Activated CD8-positive, alpha-beta memory T cell treated with anti-CD3 and anti-CD28 coated beads for 48 hours (primary cell): ENCODE results near the gene EPC2.
A peak's percentile ranks its signal among the peaks of the same experiment; 100 is the strongest.
"Not testable (repeated sequence)": the region's sequence is repeated elsewhere in the genome, so short reads cannot be mapped to it uniquely, and the experiment has no call there.

Experiments used
- DNase-seq, 3 experiments: peaks; one replicate each; pipeline ENCODE4 v3.0.0-alpha.2; 2020; ENCODE audit warnings: low read depth in 2 of 3, low spot score in 2 of 3

EPC2 gene

GRCh38 chr2:148638543-148638942 is 6.0 kb upstream of the EPC2 start:
- DNase-seq, result no peak

GRCh38 chr2:148640767-148641166 is 3.8 kb upstream of the EPC2 start:
- no peak for DNase-seq

GRCh38 chr2:148642112-148642744 is 2.3 kb upstream of the EPC2 start:
- no peak for DNase-seq

- no peak for DNase-seq
Observed at GRCh38 chr2:148642891-148643416, 1.6 kb upstream of the EPC2 start.

GRCh38 chr2:148643421-148643820 is 1.1 kb upstream of the EPC2 start:
- DNase-seq, result no peak

GRCh38 chr2:148644883-148645538 is 460 bp downstream of the EPC2 start:
- peak; percentile 89 to 91 (median 91) for DNase-seq

GRCh38 chr2:148645539-148646230 is 1.1 kb downstream of the EPC2 start:
- peak; percentile 11 to 17 (median 15) for DNase-seq

GRCh38 chr2:148646231-148646559 is 1.6 kb downstream of the EPC2 start:
- no peak for DNase-seq

GRCh38 chr2:148647711-148648110 is 3.2 kb downstream of the EPC2 start:
- not testable (repeated sequence) for DNase-seq

GRCh38 chr2:148649936-148650335 is 5.4 kb downstream of the EPC2 start:
- DNase-seq, result no peak

- no peak for DNase-seq
Observed at GRCh38 chr2:148650881-148651280, 6.3 kb downstream of the EPC2 start.

- DNase-seq, result no peak
Observed at GRCh38 chr2:148651972-148652371, 7.4 kb downstream of the EPC2 start.

- no peak for DNase-seq
Observed at GRCh38 chr2:148653437-148653836, 8.9 kb downstream of the EPC2 start.

GRCh38 chr2:148654435-148654834 is 9.9 kb downstream of the EPC2 start:
- DNase-seq, result no peak

GRCh38 chr2:148656516-148656915 is 12.0 kb downstream of the EPC2 start:
- no peak for DNase-seq

- DNase-seq, result no peak
Observed at GRCh38 chr2:148658807-148659722, 14.5 kb downstream of the EPC2 start.

- no peak for DNase-seq
Observed at GRCh38 chr2:148660999-148661398, 16.4 kb downstream of the EPC2 start.

GRCh38 chr2:148662332-148662731 is 17.8 kb downstream of the EPC2 start:
- not testable (repeated sequence) for DNase-seq

- no peak for DNase-seq
Observed at GRCh38 chr2:148664229-148664628, 19.7 kb downstream of the EPC2 start.

- DNase-seq, result no peak
Observed at GRCh38 chr2:148666555-148666954, 22.0 kb downstream of the EPC2 start.
